PC-9 (cell line): ENCODE data around the gene OR5M11.
"Not testable (repeated sequence)": the region's sequence is repeated elsewhere in the genome, so short reads cannot be mapped to it uniquely, and the experiment has no call there.

ENCODE experiments used
- CTCF ChIP-seq: fragments of 200-600 bp; sonication (generic); conservative IDR thresholded peaks from 2 replicates; pipeline ENCODE4 v1.6.1; 2017; ENCODE audit warnings: mixed run types, antibody characterized with exemption, mild to moderate bottlenecking, moderate library complexity
- EZH2 ChIP-seq: fragments of 200-600 bp; sonication (generic); IDR thresholded peaks from 2 replicates; pipeline ENCODE4 v1.8.0; 2017; ENCODE audit warnings: antibody characterized with exemption, low read depth

- not testable (repeated sequence) for TF ChIP-seq CTCF, EZH2
Observed at GRCh38 chr11:56592088-56592717, 49.1 kb upstream of the OR5M11 start.
